Esophagus squamous epithelium (tissue), 5 donors: ENCODE results near the gene EGFL6. TPM values are rescaled to one million over a fixed set of nuclear protein-coding genes. Genes with fewer than 3 reads are reported as not detected.

Experiments used
- DNase-seq: peaks from one replicate; lab custom pipeline; 2025; lab: John Stamatoyannopoulos, UW
- H3K27ac ChIP-seq, 4 donors: fragments of 200-600 bp; sonication (generic); one replicate each; pipeline ENCODE4 v1.5.1; 2016 to 2019; ENCODE audit warnings: mild to moderate bottlenecking in 1 of 4
- H3K27me3 ChIP-seq, 4 donors: fragments of 200-600 bp; sonication (generic); 1 replicate in 3 of 4; 2 replicates in 1 of 4; pipeline versions ENCODE4 v1.5.1 to v1.6.0; 2017 to 2021; ENCODE audit warnings: antibody characterized with exemption in 1 of 4
- H3K36me3 ChIP-seq, 3 donors: fragments of 200-600 bp; sonication (generic); one replicate each; pipeline ENCODE4 v1.5.1; 2016 to 2019
- H3K4me1 ChIP-seq, 3 donors: fragments of 200-600 bp; sonication (generic); one replicate each; pipeline ENCODE4 v1.5.1; 2017 to 2019
- H3K4me3 ChIP-seq, 4 donors: fragments of 200-600 bp; sonication (generic); 1 replicate in 3 of 4; 2 replicates in 1 of 4; pipeline ENCODE4 v1.5.1; 2016 to 2019; ENCODE audit warnings: mild to moderate bottlenecking in 2 of 4, moderate library complexity in 1 of 4
- H3K9me3 ChIP-seq, 3 donors: fragments of 200-600 bp; sonication (generic); one replicate each; pipeline ENCODE4 v1.5.1; 2016 to 2019
- CTCF ChIP-seq, 6 experiments: fragments of 450-650 bp in 4 of 6; fragments of 200-600 bp in 2 of 6; sonication (generic) in 2 of 6; IDR thresholded peaks; one replicate each; pipeline ENCODE4 v1.5.1; 2016 to 2019; ENCODE audit warnings: antibody characterized with exemption in 6 of 6, mild to moderate bottlenecking in 4 of 6, moderate library complexity in 4 of 6
- POLR2A ChIP-seq, 4 donors: fragments of 450-650 bp; IDR thresholded peaks; one replicate each; pipeline ENCODE4 v1.6.1; 2017; ENCODE audit warnings: antibody characterized with exemption in 4 of 4, mild to moderate bottlenecking in 4 of 4, moderate library complexity in 3 of 4
- WGBS, 2 donors: methylation state at CpG; one replicate each; pipeline ENCODE4 v1.1.5; 2018; 5-methylcytosine and 5-hydroxymethylcytosine counted together
- intact Hi-C: fragments of 100-400 bp; cut with DNase I; formaldehyde crosslinking; loops from one replicate; pipeline ENCODE4 v1.15.0; 2022
- total RNA-seq, 4 donors: library from RNA; depleted of rRNA; stranded (reverse); fragments of >200 nt; gene quantifications; one replicate each; pipeline ENCODE4 v1.1.0, GENCODE V29; 2016
- donor health status: DM: yes; HTN: yes; CAD: no.

The EGFL6 gene
- total RNA-seq, 4 donors from 2014 or later, result 0.92 to 6.8 (median 1.8) TPM

GRCh38 chrX:13581554-13581953 is 12.2 kb downstream of the EGFL6 start:
- Histone ChIP-seq H3K9me3 (peaks cover 0 to 2% (median 0%) of the 10 kb centered on the region in 3 donors), H3K27me3 (no peaks in the 10 kb centered on the region), H3K27ac (no peak overlapping the region), H3K4me3 (no peak overlapping the region), H3K4me1 (no peaks in the 10 kb centered on the region), H3K36me3 (no peaks in the 10 kb centered on the region)
- DNase-seq, result no peak
- intact Hi-C loops, result no loop called here
- 58 to 79% methylated on average over 4 of the region's 4 CpGs for WGBS, 2 donors
- TF ChIP-seq CTCF (IDR thresholded peaks at IDR 0.05) (no peak), POLR2A (IDR thresholded peaks at IDR 0.05) (no peak)

DNA sequence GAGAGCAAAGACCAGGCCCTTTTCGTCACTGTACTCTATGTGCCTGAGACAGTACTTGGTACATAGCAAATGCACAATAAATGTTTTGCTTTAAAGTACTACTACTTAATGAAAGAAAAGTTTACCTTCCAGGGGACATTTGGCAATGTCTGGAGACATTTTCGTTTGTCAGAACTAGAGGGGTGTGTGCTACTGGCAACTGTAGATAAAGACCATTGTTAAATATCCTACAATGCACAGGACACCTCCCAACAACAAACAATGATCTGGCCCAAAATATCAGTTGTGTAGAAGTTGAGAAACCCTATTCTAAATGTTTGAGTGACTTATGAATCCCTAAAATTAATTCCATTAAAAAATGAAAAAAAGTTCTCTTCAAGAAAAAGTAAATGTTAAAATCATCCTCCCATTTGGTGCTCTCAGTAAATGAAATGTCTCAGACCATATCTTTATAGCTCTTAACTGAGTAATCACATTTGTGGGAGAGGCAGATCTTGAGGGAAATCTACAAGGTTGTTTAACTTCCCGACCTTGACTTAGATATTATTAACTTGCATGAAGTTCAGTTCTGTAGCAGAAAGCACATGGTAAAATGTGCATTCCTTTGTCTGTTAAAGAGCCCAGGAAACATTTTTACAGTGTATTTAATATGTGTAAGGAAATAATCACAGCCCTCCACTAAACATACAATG is 18.5 kb downstream of the EGFL6 start:
- 58 to 70% methylated on average over 3 of the region's 3 CpGs for WGBS, 2 donors
- DNase-seq, result no peak
- Histone ChIP-seq H3K36me3 (no peaks in the 10 kb centered on the region), H3K27me3 (no peaks in the 10 kb centered on the region), H3K4me3 (no peak overlapping the region), H3K9me3 (peaks cover 0 to 5% (median 0%) of the 10 kb centered on the region in 3 donors), H3K4me1 (no peaks in the 10 kb centered on the region), H3K27ac (no peak overlapping the region)
- intact Hi-C loops, result no loop called here
- no peak for TF ChIP-seq POLR2A (IDR thresholded peaks at IDR 0.05)
- TF ChIP-seq CTCF (IDR thresholded peaks at IDR 0.05), result no peak

- no peak overlapping the region for H3K27ac ChIP-seq
- DNase-seq, result no peak
- 45 to 66% methylated on average over 2 of the region's 2 CpGs for WGBS, 2 donors
- H3K9me3 ChIP-seq, result peaks cover 0 to 5% (median 0%) of the 10 kb centered on the region in 3 donors
- no peak for TF ChIP-seq POLR2A (IDR thresholded peaks at IDR 0.05)
- no peak for TF ChIP-seq CTCF (IDR thresholded peaks at IDR 0.05)
- intact Hi-C loops, result no loop called here
- no peaks in the 10 kb centered on the region for H3K4me1 ChIP-seq
- H3K27me3 ChIP-seq, result no peaks in the 10 kb centered on the region
- H3K4me3 ChIP-seq, result no peak overlapping the region
- H3K36me3 ChIP-seq, result no peaks in the 10 kb centered on the region
Observed at GRCh38 chrX:13590207-13590606, 20.8 kb downstream of the EGFL6 start.

DNA sequence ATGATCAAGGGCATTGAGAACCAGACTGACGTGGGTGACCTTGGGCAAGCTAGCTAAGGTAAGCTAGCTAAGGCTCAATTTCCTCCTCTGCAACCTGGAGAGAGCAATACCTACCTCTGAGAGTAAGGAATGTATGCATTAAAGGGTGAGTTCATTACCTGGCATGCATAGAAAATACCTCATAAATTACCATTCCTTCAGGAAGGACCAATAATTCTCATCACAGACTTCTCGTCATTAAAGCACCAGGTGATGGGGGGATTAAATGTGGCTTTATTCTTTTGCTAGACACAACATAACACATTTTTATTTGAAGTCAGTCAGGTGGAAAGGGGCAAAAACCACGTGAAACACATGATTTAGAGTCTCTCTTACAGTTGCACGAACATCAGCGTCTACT is 21.5 kb downstream of the EGFL6 start:
- WGBS, 2 donors, result 54 to 62% methylated on average over 5 of the region's 5 CpGs
- H3K4me1 ChIP-seq, result no peaks in the 10 kb centered on the region
- DNase-seq, result no peak
- TF ChIP-seq POLR2A (IDR thresholded peaks at IDR 0.05) (no peak), CTCF (IDR thresholded peaks at IDR 0.05) (no peak)
- H3K36me3 ChIP-seq, result no peaks in the 10 kb centered on the region
- H3K4me3 ChIP-seq, result no peak overlapping the region
- H3K9me3 ChIP-seq, result peaks cover 0 to 5% (median 0%) of the 10 kb centered on the region in 3 donors
- intact Hi-C loops, result no loop called here
- no peak overlapping the region for H3K27ac ChIP-seq
- no peaks in the 10 kb centered on the region for H3K27me3 ChIP-seq

DNA sequence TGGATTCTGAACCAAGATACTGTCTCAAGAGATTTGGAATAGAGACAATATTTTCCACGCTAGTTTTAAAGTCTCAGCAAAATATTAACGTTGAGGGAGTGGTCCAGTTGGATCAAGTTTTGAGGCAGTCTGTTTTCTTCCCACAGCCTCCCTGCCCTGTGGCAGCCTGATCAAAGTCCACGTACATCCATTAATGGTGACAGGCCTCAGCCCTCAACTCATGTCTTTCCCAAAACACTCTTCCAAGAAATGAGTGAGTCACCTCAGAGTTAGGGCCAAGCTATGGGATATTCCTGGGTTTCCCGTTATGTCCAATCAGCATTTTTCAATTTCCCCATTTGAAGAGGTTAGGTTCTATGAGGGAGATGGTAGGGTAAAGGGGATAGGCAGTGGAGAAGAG is 28.5 kb downstream of the EGFL6 start:
- no peak overlapping the region for H3K27ac ChIP-seq
- WGBS, 2 donors, result 18 to 50% methylated on average over 4 of the region's 4 CpGs
- no peaks in the 10 kb centered on the region for H3K9me3 ChIP-seq
- intact Hi-C loops, result no loop called here
- H3K27me3 ChIP-seq, result no peaks in the 10 kb centered on the region
- H3K36me3 ChIP-seq, result no peaks in the 10 kb centered on the region
- TF ChIP-seq CTCF (IDR thresholded peaks at IDR 0.05), result no peak
- no peak for TF ChIP-seq POLR2A (IDR thresholded peaks at IDR 0.05)
- no peak for DNase-seq
- no peak overlapping the region for H3K4me3 ChIP-seq
- peaks cover 0 to 3% (median 0%) of the 10 kb centered on the region in 3 donors for H3K4me1 ChIP-seq
